GM21737 (cell line): ENCODE data around the gene PDF.

Experiments
- ATAC-seq: cut with Tn5 transposase; IDR thresholded peaks from one replicate; pipeline ENCODE4 v1.9.1; 2021; ENCODE audit warnings: mild to moderate bottlenecking, moderate library complexity; ENCODE audit not compliant: unreplicated experiment

Gene PDF

GRCh38 chr16:69285240-69285639 lies 45.1 kb downstream of the PDF start:
- no peak for ATAC-seq

GRCh38 chr16:69283851-69284250 lies 46.5 kb downstream of the PDF start:
- no peak for ATAC-seq

DNA sequence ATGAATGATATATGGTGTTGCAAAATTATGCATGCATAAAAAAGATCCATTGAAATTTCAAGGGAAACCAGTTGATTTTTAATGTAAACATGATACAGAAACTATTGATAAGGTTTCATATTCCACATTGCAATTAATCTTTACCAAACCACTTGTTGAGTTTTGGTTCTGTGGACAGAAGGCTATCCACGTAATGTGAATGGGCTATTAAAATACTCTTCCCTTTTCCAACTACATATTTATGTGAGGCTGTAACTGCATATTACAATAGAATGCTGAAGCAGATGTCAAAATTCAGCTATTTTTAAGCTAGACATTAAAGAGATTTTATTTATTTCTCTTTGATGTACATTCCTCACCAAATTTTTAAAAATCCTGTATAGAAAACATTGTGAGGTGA lies 53.0 kb downstream of the PDF start:
- ATAC-seq: no peak
